GM18867 (cell line): ENCODE data around the gene RNF181.
"Not testable (repeated sequence)": the region's sequence is repeated elsewhere in the genome, so short reads cannot be mapped to it uniquely, and the experiment has no call there.

ENCODE experiments used
- ATAC-seq: cut with Tn5 transposase; IDR thresholded peaks from one replicate; pipeline ENCODE4 v1.9.1; 2021; ENCODE audit warnings: mild to moderate bottlenecking, moderate library complexity; ENCODE audit not compliant: unreplicated experiment

The RNF181 gene

GRCh38 chr2:85594715-85595300 is 737 bp upstream of the RNF181 start:
- ATAC-seq: no peak

GRCh38 chr2:85596026-85596333 is 435 bp downstream of the RNF181 start:
- ATAC-seq: no peak

- ATAC-seq: no peak
Measured at GRCh38 chr2:85596486-85597143, 1.1 kb downstream of the RNF181 start.

- ATAC-seq: no peak
Measured at GRCh38 chr2:85597241-85597640, 1.7 kb downstream of the RNF181 start.

- no peak for ATAC-seq
Measured at GRCh38 chr2:85598594-85599340, 3.2 kb downstream of the RNF181 start.

GRCh38 chr2:85599468-85600234 is 4.1 kb downstream of the RNF181 start:
- ATAC-seq: no peak

- ATAC-seq: no peak
Measured at GRCh38 chr2:85600235-85600575, 4.7 kb downstream of the RNF181 start.

GRCh38 chr2:85600951-85601770 is 5.6 kb downstream of the RNF181 start:
- no peak for ATAC-seq

- ATAC-seq: peak; percentile 46
Measured at GRCh38 chr2:85601771-85602475, 6.4 kb downstream of the RNF181 start.

- ATAC-seq: peak; percentile 94
Measured at GRCh38 chr2:85602476-85603234, 7.1 kb downstream of the RNF181 start, which contains the start of gene TMEM150A. Gene TMEM150A, minus strand, starts transcription at chr2:85602698. Its CDS starts 750 bp downstream, at chr2:85601948.

GRCh38 chr2:85604133-85604444 is 8.5 kb downstream of the RNF181 start:
- ATAC-seq: not testable (repeated sequence)

- no peak for ATAC-seq
Measured at GRCh38 chr2:85604568-85605339, 9.2 kb downstream of the RNF181 start.

- ATAC-seq: no peak
Measured at GRCh38 chr2:85605406-85606115, 10.0 kb downstream of the RNF181 start.

GRCh38 chr2:85606116-85606455 is 10.5 kb downstream of the RNF181 start:
- ATAC-seq: no peak

- no peak for ATAC-seq
Measured at GRCh38 chr2:85607268-85608215, 12.0 kb downstream of the RNF181 start.

GRCh38 chr2:85611217-85611704 is 15.7 kb downstream of the RNF181 start:
- ATAC-seq: no peak
